Peyer's patch (tissue), 4 donors: ENCODE results near the gene TMEM63A.

ENCODE experiments used
- CTCF ChIP-seq, 6 experiments: fragments of 450-650 bp in 4 of 6; fragments of 200-600 bp in 2 of 6; sonication (generic) in 1 of 6; IDR thresholded peaks; one replicate each; pipeline ENCODE4 v1.5.1; 2017 to 2019; ENCODE audit warnings: antibody characterized with exemption in 6 of 6, mild to moderate bottlenecking in 3 of 6, moderate library complexity in 1 of 6
- POLR2A ChIP-seq, 2 donors: fragments of 450-650 bp; IDR thresholded peaks; one replicate each; pipeline ENCODE4 v1.5.1; 2017; ENCODE audit warnings: antibody characterized with exemption in 2 of 2, mild to moderate bottlenecking in 2 of 2, moderate library complexity in 2 of 2

- TF ChIP-seq CTCF (IDR thresholded peaks at IDR 0.05) (peak in 5 of 6 experiments; percentile 25 to 53 (median 37)), POLR2A (IDR thresholded peaks at IDR 0.05) (peak; percentile 54 to 68)
Measured at GRCh38 chr1:225881959-225882693, at the start of gene TMEM63A.
